ENCODE measurements around the gene CHST3.

DNA sequence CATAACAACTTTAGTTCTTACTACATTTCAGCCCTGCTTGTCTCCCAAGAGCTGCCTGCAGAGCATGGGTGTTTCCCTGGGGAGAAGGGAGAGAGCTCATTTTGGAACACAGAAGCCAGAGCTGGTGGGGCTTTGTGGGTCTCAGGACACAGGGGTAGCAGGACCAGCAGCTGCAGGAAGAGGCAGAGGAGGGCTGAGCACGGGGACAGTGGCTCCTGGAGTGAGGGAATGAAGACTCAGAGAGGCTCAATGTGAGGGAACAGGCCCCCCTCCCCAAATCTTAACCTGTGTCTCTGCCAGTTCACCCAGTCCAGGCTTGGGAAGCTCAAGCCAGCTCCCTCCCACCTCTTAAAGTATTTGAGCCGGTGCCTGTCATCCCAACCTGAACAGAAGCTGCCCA, 50.0 kb downstream of the CHST3 start:
- TF ChIP-seq, protein P1, sequence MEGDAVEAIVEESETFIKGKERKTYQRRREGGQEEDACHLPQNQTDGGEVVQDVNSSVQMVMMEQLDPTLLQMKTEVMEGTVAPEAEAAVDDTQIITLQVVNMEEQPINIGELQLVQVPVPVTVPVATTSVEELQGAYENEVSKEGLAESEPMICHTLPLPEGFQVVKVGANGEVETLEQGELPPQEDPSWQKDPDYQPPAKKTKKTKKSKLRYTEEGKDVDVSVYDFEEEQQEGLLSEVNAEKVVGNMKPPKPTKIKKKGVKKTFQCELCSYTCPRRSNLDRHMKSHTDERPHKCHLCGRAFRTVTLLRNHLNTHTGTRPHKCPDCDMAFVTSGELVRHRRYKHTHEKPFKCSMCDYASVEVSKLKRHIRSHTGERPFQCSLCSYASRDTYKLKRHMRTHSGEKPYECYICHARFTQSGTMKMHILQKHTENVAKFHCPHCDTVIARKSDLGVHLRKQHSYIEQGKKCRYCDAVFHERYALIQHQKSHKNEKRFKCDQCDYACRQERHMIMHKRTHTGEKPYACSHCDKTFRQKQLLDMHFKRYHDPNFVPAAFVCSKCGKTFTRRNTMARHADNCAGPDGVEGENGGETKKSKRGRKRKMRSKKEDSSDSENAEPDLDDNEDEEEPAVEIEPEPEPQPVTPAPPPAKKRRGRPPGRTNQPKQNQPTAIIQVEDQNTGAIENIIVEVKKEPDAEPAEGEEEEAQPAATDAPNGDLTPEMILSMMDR (IDR thresholded peaks at IDR 0.05): no peak
- TF ChIP-seq POLR2A (IDR thresholded peaks at IDR 0.05) (no peak), EP300 (IDR thresholded peaks at IDR 0.05) (no peak)

Measured in tibial nerve (tissue), 4 donors.